ENCODE measurements around the gene RAD51B.

RAD51B gene

DNA sequence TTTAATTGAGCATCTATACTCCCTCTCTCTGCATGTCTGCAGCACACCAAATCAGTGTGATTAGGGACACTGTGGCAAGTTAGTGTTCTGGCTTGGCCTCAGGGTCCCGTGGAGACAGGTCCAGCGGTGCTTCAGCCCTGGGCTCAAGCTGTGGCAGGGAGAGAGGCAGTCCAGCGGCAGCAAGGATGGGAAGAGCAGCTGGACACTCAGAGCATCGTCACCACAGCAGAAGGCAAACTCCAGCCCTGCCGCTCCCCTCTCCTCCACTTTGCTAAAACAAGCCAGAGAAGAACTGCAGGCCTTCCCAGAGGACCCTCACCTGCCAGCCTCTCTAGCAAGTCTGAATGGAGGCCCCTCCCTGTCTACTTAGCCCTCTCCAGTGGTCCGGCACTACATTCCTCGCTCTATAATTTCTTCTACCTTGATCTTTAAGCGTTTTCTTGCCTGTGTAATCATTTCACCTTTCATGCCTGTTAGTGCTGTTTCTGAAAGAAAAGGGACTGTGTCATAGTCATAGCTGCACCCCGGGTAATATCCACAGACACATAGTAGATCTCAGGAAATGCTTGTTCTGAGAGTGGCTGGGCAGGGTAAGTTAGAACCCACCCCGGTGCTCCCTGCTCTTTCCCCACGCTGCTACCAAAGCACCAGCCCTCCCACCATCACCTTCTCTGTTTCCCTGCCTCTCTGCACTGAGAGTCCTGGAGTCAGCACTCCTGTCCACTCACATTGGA, 951.1 kb downstream of the RAD51B start:
- CTCF ChIA-PET = no interaction called here
- Histone ChIP-seq H3K9me3 (ENCODE audit: control insufficient read depth, insufficient read depth, low read depth, low read length) (no peaks in the 10 kb centered on the region), H3K4me3 (ENCODE audit: low read depth, low read length) (no peak overlapping the region), H3K4me1 (ENCODE audit: control insufficient read depth, insufficient read depth, low read length) (no peaks in the 10 kb centered on the region), H3K36me3 (ENCODE audit: control insufficient read depth in 2 of 2, insufficient read depth in 1 of 2, low read length in 2 of 2) (no peaks in the 10 kb centered on the region), H3K27ac (ENCODE audit: extremely low read depth, low read depth, low read length) (no peak overlapping the region)
- TF ChIP-seq, protein P1, sequence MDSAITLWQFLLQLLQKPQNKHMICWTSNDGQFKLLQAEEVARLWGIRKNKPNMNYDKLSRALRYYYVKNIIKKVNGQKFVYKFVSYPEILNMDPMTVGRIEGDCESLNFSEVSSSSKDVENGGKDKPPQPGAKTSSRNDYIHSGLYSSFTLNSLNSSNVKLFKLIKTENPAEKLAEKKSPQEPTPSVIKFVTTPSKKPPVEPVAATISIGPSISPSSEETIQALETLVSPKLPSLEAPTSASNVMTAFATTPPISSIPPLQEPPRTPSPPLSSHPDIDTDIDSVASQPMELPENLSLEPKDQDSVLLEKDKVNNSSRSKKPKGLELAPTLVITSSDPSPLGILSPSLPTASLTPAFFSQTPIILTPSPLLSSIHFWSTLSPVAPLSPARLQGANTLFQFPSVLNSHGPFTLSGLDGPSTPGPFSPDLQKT (IDR thresholded peaks at IDR 0.05; ENCODE audit: borderline replicate concordance, low read depth, low read length) = no peak
- TF ChIP-seq ZNF664 (tag by site-specific recombination; IDR thresholded peaks at IDR 0.05) (peak; percentile 79; the same call in 1 of the 2 replicates), ZBTB21 (tag by site-specific recombination; IDR thresholded peaks at IDR 0.05) (no peak), ZNF777 (tag by site-specific recombination; IDR thresholded peaks at IDR 0.05; ENCODE audit: borderline replicate concordance) (no peak), WT1 (tag by site-specific recombination; IDR thresholded peaks at IDR 0.05) (no peak), ZNF670 (tag by site-specific recombination; IDR thresholded peaks at IDR 0.05; ENCODE audit: low read depth) (no peak)
- POLR2A ChIA-PET = no interaction called here

DNA sequence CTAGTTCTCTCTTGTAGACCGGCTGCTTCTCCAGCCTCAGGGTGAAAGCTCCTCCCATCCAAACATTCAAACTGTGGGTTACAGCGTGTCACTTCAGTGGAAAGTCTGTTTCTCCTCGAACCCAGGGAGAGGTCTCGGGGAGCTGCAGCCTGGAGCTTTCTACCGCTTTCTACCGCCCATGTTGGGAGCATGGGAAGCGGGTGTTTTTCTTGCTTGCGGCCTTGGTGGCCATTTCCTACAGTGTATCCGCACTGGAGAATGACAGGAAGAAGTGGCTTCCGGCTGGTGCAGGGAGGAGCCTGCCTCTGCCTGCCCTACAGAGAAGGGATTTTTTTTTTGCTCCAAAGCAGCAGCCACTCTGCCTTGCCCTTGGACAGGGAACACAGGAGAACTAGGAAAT, 952.1 kb downstream of the RAD51B start:
- CTCF ChIA-PET = interaction anchor here (0.5 kb wide), 1 partner anchor 300 kb away, joined by 4 read pairs; no protein-coding TSS in a partner anchor

More for the DNA sequence above, 952.1 kb downstream of the RAD51B start:
- TF ChIP-seq, protein P2, sequence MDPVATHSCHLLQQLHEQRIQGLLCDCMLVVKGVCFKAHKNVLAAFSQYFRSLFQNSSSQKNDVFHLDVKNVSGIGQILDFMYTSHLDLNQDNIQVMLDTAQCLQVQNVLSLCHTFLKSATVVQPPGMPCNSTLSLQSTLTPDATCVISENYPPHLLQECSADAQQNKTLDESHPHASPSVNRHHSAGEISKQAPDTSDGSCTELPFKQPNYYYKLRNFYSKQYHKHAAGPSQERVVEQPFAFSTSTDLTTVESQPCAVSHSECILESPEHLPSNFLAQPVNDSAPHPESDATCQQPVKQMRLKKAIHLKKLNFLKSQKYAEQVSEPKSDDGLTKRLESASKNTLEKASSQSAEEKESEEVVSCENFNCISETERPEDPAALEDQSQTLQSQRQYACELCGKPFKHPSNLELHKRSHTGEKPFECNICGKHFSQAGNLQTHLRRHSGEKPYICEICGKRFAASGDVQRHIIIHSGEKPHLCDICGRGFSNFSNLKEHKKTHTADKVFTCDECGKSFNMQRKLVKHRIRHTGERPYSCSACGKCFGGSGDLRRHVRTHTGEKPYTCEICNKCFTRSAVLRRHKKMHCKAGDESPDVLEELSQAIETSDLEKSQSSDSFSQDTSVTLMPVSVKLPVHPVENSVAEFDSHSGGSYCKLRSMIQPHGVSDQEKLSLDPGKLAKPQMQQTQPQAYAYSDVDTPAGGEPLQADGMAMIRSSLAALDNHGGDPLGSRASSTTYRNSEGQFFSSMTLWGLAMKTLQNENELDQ (tag by site-specific recombination; IDR thresholded peaks at IDR 0.05; ENCODE audit: low read depth) = no peak
- TF ChIP-seq ZNF544 (tag by site-specific recombination; IDR thresholded peaks at IDR 0.05) = no peak
- TF ChIP-seq ZNF561 (tag by site-specific recombination; IDR thresholded peaks at IDR 0.05; ENCODE audit: borderline replicate concordance) = no peak
- TF ChIP-seq ZEB2 (tag by site-specific recombination; IDR thresholded peaks at IDR 0.05) = no peak
- no peak for TF ChIP-seq KLF9 (tag by site-specific recombination; IDR thresholded peaks at IDR 0.05; ENCODE audit: low read depth)
- TF ChIP-seq, protein P3, sequence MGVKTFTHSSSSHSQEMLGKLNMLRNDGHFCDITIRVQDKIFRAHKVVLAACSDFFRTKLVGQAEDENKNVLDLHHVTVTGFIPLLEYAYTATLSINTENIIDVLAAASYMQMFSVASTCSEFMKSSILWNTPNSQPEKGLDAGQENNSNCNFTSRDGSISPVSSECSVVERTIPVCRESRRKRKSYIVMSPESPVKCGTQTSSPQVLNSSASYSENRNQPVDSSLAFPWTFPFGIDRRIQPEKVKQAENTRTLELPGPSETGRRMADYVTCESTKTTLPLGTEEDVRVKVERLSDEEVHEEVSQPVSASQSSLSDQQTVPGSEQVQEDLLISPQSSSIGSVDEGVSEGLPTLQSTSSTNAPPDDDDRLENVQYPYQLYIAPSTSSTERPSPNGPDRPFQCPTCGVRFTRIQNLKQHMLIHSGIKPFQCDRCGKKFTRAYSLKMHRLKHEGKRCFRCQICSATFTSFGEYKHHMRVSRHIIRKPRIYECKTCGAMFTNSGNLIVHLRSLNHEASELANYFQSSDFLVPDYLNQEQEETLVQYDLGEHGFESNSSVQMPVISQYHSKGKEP (tag by site-specific recombination; IDR thresholded peaks at IDR 0.05) = no peak
- TF ChIP-seq TCF7L2 (IDR thresholded peaks at IDR 0.05; ENCODE audit: borderline replicate concordance, low read depth, low read length) = no peak
- no peak for TF ChIP-seq ZBTB1 (tag by site-specific recombination; IDR thresholded peaks at IDR 0.05)
- TF ChIP-seq ZNF510 (tag by site-specific recombination; IDR thresholded peaks at IDR 0.05; ENCODE audit: insufficient replicate concordance) = no peak
- no peak for TF ChIP-seq OVOL3 (tag by site-specific recombination; IDR thresholded peaks at IDR 0.05)
- no peak for TF ChIP-seq EGR2 (tag by site-specific recombination; IDR thresholded peaks at IDR 0.05; ENCODE audit: low read depth)
- TF ChIP-seq TRIM28 (IDR thresholded peaks at IDR 0.05; ENCODE audit: borderline replicate concordance, low read length) = no peak
- TF ChIP-seq, protein P4, sequence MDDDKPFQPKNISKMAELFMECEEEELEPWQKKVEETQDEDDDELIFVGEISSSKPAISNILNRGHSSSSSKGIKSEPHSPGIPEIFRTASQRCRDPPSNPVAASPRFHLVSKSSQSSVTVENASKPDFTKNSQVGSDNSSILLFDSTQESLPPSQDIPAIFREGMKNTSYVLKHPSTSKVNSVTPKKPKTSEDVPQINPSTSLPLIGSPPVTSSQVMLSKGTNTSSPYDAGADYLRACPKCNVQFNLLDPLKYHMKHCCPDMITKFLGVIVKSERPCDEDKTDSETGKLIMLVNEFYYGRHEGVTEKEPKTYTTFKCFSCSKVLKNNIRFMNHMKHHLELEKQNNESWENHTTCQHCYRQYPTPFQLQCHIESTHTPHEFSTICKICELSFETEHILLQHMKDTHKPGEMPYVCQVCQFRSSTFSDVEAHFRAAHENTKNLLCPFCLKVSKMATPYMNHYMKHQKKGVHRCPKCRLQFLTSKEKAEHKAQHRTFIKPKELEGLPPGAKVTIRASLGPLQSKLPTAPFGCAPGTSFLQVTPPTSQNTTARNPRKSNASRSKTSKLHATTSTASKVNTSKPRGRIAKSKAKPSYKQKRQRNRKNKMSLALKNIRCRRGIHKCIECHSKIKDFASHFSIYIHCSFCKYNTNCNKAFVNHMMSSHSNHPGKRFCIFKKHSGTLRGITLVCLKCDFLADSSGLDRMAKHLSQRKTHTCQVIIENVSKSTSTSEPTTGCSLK (tag by site-specific recombination; IDR thresholded peaks at IDR 0.05) = no peak
- TF ChIP-seq, protein P5, sequence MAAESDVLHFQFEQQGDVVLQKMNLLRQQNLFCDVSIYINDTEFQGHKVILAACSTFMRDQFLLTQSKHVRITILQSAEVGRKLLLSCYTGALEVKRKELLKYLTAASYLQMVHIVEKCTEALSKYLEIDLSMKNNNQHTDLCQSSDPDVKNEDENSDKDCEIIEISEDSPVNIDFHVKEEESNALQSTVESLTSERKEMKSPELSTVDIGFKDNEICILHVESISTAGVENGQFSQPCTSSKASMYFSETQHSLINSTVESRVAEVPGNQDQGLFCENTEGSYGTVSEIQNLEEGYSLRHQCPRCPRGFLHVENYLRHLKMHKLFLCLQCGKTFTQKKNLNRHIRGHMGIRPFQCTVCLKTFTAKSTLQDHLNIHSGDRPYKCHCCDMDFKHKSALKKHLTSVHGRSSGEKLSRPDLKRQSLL (tag by site-specific recombination; IDR thresholded peaks at IDR 0.05) = no peak
- no peak for TF ChIP-seq ZNF341 (tag by site-specific recombination; IDR thresholded peaks at IDR 0.05; ENCODE audit: low read depth)
- no peak for TF ChIP-seq SP3 (tag by site-specific recombination; IDR thresholded peaks at IDR 0.05)
- Histone ChIP-seq H3K4me3 (ENCODE audit: low read depth, low read length) (no peak overlapping the region), H3K27ac (ENCODE audit: extremely low read depth, low read depth, low read length) (no peak overlapping the region), H3K9me3 (ENCODE audit: control insufficient read depth, insufficient read depth, low read depth, low read length) (no peaks in the 10 kb centered on the region), H3K36me3 (ENCODE audit: control insufficient read depth in 2 of 2, insufficient read depth in 1 of 2, low read length in 2 of 2) (no peaks in the 10 kb centered on the region), H3K4me1 (ENCODE audit: control insufficient read depth, insufficient read depth, low read length) (no peaks in the 10 kb centered on the region)
- POLR2A ChIA-PET = no interaction called here

Measured in HEK293 (cell line).